ENCODE results near the gene TEX13A. TPM values are rescaled to one million over a fixed set of nuclear protein-coding genes. Genes with fewer than 3 reads are reported as not detected.

Gene TEX13A
- total RNA-seq, 1 experiment from 2014 or later = not detected

- no peak for DNase-seq (ENCODE audit: low read depth)
Measured at GRCh38 chrX:105173071-105173470, 47.4 kb downstream of the TEX13A start.

Data from LHCN-M2 (cell line).